Activated CD4-positive, alpha-beta T cell treated with anti-CD3 and anti-CD28 coated beads for 4 hours (primary cell): ENCODE data around the gene ST6GALNAC1.
A peak's percentile ranks its signal among the peaks of the same experiment; 100 is the strongest.
"Not testable (repeated sequence)": the region's sequence is repeated elsewhere in the genome, so short reads cannot be mapped to it uniquely, and the experiment has no call there.

Source experiments
- DNase-seq, 2 donors: peaks; one replicate each; pipeline ENCODE4 v3.0.0-alpha.2; 2020

ST6GALNAC1 gene

GRCh38 chr17:76611080-76611749, 32.3 kb downstream of the ST6GALNAC1 start:
- DNase-seq: not testable (repeated sequence)

DNA sequence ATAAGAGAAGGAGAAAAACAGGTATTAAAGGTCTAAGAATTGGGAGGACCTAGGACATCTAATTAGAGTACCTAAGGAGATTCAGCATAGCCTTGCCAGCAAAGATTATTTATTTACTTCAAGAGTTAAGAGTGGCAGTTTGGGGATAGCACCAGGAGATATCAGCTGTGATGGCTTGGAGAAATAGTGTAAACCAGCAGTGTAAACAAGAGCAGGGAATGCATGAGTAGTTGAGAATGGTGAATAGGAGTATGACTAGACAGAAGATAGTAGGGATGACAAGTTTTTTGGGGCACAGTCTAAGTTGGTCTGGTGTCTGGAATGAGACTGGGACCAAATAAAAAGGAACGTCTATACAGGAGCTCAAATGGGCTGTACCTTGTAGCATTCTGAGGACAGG, 36.9 kb downstream of the ST6GALNAC1 start:
- not testable (repeated sequence) for DNase-seq

DNA sequence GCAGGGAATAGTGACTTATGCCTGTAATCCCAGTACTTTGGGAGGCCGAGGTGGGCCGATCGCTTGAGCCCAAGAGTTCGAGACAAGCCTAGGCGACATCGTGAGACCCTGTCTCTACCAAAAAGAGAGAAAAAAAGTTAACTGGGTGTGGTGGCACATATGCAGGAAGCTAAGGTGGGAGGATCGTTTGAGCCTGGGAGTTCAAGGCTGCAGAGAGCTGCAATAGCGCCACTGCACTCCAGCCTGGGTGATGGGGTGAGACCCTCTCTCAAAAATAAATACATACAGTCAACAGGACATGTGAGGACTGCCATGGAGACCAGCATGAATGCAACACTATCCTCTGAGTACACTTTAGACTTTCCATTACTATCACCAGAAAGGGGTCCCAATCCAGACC, 42.5 kb downstream of the ST6GALNAC1 start:
- no peak for DNase-seq

DNA sequence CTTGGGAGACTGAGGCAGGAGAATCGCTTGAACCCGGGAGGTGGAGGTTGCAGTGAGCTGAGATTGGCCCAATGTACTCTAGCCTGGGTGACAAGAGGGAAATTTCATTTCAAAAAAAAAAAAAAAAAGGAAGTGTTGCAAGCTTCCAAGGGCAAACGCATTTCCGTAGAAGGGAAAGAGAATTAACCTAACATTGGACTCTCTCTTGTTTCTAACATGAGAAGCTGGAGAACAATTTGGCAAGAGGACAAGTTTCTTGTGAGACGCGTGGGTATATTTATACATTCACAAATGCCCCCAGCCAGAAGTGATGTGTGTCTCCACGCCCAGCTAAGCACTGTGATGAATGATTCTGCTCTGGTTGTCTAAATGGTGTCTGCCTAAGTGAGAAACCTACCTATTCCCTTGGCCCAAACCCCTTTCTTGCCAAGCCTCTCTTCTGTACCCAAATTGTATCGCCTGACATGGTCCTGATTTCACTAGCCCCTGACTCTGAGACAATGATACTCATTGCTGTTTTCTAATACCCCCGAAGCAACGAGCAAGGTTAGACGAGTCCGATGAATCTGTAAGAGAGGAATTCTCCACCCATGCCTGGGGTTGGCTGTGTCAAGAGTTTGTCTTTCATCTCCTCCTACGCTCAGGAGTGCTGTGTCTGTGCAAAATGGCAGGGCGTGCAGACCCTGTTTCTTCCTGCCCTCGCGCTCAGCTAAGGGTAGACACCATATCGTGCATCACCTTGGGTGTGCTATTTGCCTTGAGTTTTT, 43.7 kb downstream of the ST6GALNAC1 start:
- no peak for DNase-seq

GRCh38 chr17:76598004-76598439, 45.5 kb downstream of the ST6GALNAC1 start:
- no peak for DNase-seq

DNA sequence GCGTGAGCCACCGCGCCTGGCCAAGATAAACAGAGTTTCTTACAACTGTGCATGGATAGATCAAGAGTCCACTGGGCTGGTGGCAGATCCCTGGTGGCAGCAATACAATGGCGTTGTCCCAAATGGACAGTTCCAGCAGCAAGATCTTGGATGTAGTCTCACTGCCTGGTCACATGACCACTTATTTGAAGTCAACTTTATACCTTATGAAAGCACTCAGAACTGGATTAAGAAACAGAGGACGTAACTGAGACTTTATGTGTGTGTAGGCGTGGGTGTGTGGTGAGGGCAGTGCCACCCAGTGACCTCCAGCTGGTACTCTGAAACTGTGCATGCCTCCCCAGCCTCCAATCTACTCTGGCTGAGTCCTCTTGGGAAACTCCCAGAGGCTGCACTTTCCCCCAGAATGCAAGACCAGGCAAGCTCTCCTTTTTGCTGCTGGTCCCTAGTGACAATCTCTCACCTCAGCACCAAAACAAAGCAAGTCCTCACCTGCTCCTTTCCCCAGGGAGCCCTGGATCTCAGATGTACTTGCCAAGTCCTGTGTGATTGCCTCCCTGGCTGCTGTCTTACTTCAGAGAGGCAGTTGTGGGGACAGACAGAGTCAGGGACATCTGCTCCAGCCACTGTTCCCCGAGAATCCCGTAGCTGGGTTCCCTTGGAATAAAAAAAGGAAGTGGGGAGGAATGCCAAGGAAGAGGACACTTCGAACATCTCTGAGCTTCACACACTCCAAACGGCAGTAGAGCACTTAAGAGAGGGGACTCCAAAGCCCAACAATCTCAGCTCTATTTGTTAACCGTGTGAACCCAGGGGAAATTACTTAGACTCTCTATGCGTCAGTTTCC, 46.2 kb downstream of the ST6GALNAC1 start:
- no peak for DNase-seq

DNA sequence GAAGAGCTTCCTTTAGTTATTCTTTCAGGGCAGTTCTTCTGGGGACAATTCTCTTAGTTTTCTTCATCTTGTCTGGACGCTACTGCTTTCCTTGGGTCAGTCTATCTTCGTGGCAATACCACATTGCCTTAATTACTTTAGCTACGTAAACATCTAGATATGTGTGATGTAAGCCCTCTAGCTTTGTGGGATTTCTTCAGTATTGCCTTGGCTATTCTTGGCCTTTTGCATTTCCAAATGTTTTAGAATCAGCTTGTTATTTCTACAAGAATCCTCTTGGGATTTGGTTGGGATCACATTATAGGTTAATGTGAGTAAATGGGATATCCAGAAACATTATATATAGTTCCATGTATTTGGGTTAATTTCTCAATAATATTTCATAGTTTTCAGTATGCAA, 48.9 kb downstream of the ST6GALNAC1 start:
- no peak for DNase-seq

DNA sequence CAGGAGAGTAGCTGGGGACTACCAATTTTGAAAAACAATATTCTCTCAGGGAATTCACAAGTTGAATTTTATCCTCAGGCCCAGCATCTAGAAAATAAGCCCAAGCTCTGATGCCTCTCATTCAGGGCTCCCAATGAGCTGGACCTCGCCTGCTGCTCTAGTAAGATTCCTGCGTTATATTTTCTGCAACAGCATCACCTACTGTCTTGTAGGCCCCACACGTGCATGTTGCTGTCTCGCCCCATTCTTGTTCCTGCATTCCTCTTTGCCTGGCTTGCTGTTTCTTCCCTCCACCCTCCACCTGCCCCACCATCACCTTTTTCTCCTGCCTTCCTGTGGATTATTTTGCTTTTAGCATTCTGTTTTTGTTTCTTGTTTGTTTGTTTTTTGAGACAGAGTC, 49.6 kb downstream of the ST6GALNAC1 start:
- no peak for DNase-seq

- DNase-seq: no peak
These were observed 50.2 kb downstream of the ST6GALNAC1 start for GRCh38 chr17:76593384-76593826.

GRCh38 chr17:76588182-76588581, 55.4 kb downstream of the ST6GALNAC1 start:
- DNase-seq: no peak

- DNase-seq: no peak
These were observed 56.6 kb downstream of the ST6GALNAC1 start for GRCh38 chr17:76586741-76587487.

DNA sequence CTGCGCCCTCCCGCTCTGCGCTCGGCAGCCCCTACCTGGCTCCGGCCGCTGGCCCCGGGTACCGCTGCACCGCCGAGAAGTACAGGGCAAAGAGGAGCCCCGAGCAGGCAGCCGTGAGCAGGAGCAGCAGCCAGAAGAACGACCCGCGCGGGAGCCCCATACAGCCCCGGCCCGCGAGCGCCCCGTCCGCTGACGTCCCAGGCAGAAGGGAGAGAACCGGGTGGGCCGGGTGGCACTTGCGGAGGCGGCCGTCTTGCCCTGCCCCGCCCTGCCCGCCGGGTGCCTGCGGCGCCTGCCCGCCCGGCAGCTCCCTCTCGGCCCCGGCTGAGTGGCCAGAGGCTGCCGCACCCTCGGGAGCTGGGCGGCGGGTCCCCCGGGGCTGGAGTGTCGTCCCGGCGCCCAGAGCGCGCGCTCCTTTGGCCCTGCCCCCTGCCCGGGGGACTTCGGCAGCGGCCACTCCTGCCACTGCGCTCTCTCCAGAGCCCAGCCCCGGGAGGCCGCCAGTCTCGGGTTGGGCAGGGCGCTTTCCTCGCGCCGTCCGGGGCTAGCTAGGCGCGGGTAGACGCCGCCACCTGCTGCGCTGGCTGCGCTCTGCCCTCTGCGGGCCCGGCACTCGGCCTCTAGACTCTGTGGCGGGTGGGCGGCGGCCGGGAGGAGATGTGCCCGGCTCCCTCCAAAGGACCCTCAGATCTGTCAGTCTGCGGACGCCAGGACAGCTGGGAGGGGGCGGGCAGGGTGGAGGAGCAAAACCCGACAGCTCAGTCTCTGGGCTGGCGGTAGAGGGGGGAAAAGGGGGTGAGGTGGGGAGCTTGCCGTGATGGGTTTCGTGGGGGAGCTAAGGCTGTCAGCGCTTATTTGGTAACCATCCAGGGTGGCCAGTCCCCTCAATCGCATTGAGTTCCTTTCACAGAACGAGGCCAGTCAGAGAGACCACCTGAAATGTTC, 57.6 kb downstream of the ST6GALNAC1 start, which contains the start of gene ST6GALNAC2:
Gene ST6GALNAC2, minus strand, starts transcription at position 212 of the 945 bp plus-strand sequence. Its CDS starts 52 bp downstream, at position 160.
- peak in 1 of 2 donors; percentile 31 for DNase-seq

- DNase-seq: no peak
These were observed 58.4 kb downstream of the ST6GALNAC1 start for GRCh38 chr17:76585033-76585648.

- DNase-seq: no peak
These were observed 59.0 kb downstream of the ST6GALNAC1 start for GRCh38 chr17:76584427-76585032.

DNA sequence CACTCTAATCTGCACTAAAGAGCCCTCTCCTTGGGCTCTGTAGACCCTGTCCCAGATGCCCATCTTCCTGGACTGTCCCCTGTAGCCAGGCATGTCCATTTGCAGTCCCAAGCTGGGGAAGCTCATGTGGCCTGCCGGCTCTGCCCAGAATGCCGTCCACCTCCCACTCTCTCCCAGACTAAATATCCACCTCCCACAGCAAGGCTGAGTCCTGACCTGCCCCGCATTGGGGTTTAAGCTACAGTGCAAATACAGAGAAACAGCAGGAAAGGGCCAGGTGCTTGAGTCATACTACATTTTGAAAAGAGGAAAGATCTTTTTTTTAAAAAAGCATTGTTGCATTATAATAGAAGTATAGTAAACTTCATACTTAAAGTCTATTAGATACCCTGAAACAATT, 60.9 kb downstream of the ST6GALNAC1 start:
- DNase-seq: no peak

GRCh38 chr17:76581515-76581914, 62.0 kb downstream of the ST6GALNAC1 start:
- no peak for DNase-seq

DNA sequence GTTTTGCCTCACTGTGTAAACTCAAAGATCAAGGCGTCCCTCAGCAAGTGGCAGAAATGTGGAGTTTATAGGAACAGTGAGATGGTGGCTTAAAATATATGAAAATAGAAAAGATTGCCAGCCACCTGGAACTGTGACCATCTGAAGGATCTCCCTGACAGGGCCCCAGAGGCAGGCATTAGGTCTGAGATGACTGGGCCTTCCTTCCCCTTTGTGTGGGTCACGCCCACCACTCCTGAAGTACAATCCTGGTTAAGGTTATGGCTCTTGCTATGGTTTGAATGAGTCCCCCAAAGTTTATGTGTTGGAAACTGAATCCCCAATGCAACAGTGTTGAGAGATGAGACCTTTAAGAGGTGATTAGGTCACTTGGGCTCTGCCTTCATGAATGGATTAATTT, 64.3 kb downstream of the ST6GALNAC1 start:
- no peak for DNase-seq

- no peak for DNase-seq
These were observed 65.2 kb downstream of the ST6GALNAC1 start for GRCh38 chr17:76578376-76578775.

- no peak for DNase-seq
These were observed 65.7 kb downstream of the ST6GALNAC1 start for GRCh38 chr17:76577876-76578275.

DNA sequence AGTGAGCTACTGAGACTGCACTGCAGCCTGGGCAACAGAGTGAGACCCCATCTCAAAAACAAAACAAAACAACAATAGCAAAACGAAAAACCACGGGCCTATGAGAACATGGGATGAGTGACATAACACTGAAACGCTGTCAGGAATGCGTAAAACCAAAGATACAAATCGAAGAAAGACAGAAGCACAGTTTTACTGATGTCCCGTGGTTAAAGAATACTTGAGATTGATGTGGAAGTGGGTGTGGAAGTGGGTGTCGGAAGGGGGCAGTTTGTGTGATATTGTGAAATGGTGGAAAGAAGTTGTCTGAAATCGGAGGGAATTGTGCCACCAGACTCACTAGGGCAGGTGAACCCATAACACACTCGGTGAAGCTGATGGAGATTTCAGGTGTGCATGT, 67.4 kb downstream of the ST6GALNAC1 start:
- DNase-seq: no peak
